Heart right ventricle (tissue), 16 donors: ENCODE measurements around the gene NMNAT3. TPM values are rescaled to one million over a fixed set of nuclear protein-coding genes. Genes with fewer than 3 reads are reported as not detected.

Experiments
- ATAC-seq, 8 donors: fragments of 200-7000 bp; cut with Tn5 transposase; one replicate each; pipeline ENCODE4 v1.9.1; 2020; ENCODE audit warnings: mild to moderate bottlenecking in 8 of 8, moderate library complexity in 8 of 8, moderate number of reproducible peaks in 1 of 8
- DNase-seq, 2 donors: peaks; one replicate each; pipeline ENCODE4 v3.0.0-alpha.2; 2020
- H3K27ac ChIP-seq, 10 donors: fragments of 200-600 bp; sonication (generic) in 2 of 10; one replicate each; pipeline versions ENCODE4 v1.5.0 to v1.8.0; 2020 to 2022; ENCODE audit warnings: mild to moderate bottlenecking in 3 of 10
- H3K27me3 ChIP-seq, 7 donors: fragments of 200-600 bp; one replicate each; pipeline ENCODE4 v1.8.0; 2021 to 2022; ENCODE audit warnings: mild to moderate bottlenecking in 2 of 7
- H3K36me3 ChIP-seq, 9 donors: fragments of 200-600 bp; sonication (generic) in 1 of 9; one replicate each; pipeline versions ENCODE4 v1.5.0 to v1.8.0; 2020 to 2022; ENCODE audit warnings: mild to moderate bottlenecking in 2 of 9
- H3K4me1 ChIP-seq, 9 donors: fragments of 200-600 bp; sonication (generic) in 1 of 9; one replicate each; pipeline versions ENCODE4 v1.5.0 to v1.8.0; 2020 to 2022; ENCODE audit warnings: mild to moderate bottlenecking in 4 of 9
- H3K4me3 ChIP-seq, 10 donors: fragments of 200-600 bp; sonication (generic) in 2 of 10; one replicate each; pipeline versions ENCODE4 v1.5.0 to v1.8.0; 2020 to 2022; ENCODE audit warnings: mild to moderate bottlenecking in 7 of 10, moderate library complexity in 2 of 10
- H3K9me3 ChIP-seq, 11 donors: fragments of 200-600 bp in 10 of 11; sonication (generic) in 2 of 11; one replicate each; pipeline versions ENCODE4 v1.5.0 to v1.8.0; 2013 to 2022; ENCODE audit warnings: mild to moderate bottlenecking in 2 of 11, control low read depth in 1 of 11, moderate library complexity in 1 of 11
- WGBS, 2 donors: extraction: QIAGEN DNeasy Blood & Tissue Kit; methylation state at CpG; one replicate each; pipeline ENCODE4 v1.1.7; 2013; ENCODE audit warnings: inconsistent platforms in 1 of 2; 5-methylcytosine and 5-hydroxymethylcytosine counted together
- intact Hi-C, 10 donors: fragments of 100-400 bp; cut with DNase I; formaldehyde crosslinking; loops; one replicate each; pipeline versions ENCODE4 v1.11.1 to v1.14.2; 2022
- polyA plus RNA-seq, 2 donors: library from polyadenylated mRNA; stranded (reverse); fragments of 200-250 nt; gene quantifications; one replicate each; pipeline ENCODE4 v1.2.3, GENCODE V29; 2013
- total RNA-seq, 10 donors: library from RNA; stranded (reverse); fragmentation: NEBNext Ultra II Directional in 3 of 10; extraction: Animal tissue kit (Norgen Biotek cat#: 25700) in 3 of 10; gene quantifications; one replicate each; pipeline versions ENCODE4 v1.2.1 to v1.2.4, GENCODE V29; 2021 to 2023
- TF ChIP-seq, protein P1 (sequence below), 9 donors: fragments of 200-600 bp; sonication (generic) in 2 of 9; IDR thresholded peaks; one replicate each; pipeline versions ENCODE4 v1.5.0 to v1.8.0; 2021 to 2022; ENCODE audit warnings: antibody characterized with exemption in 9 of 9, mild to moderate bottlenecking in 5 of 9, moderate library complexity in 1 of 9
- donor health status: Arrhythmogenic right ventricular cardiomyopathy.
- donor health status: ischemic (EF 13 %, LVEDD 7.1; RV severe dilation, severe dysfunction).
- donor health status: healthy with polysubstance abuse.
- donor health status: DM: no; HTN: yes; CAD: no.
- donor health status: DM: no; HTN: no; CAD: no.
- donor health status: ischemic (EF 25% LVEDD 6.9; RV normal size, moderate dysfunction).
- donor health status: ischemic (EF 25% LVEDD 5.7; RV mildly dilated, moderate dysfunction).
- donor health status: healthy.
- donor health status: DM: yes; HTN: yes; CAD: no.
- donor health status: Ischemic cardiomyopathy.
- donor health status: ischemic (EF 35%, LVEDD 5.7; RV mildly dilated, moderate dysfunction).
- donor health status: nonischemic (EF 11% LVEDD 7.7; RV severe dilation, severe dysfunction).
- donor health status: DM: yes; HTN: yes; CAD: no.
- donor health status: PGD.
- donor health status: ischemic (EF 29% LVEDD 5.4; RV normal size, mild dysfunction).
- donor health status: nonischemic (EF 23%, LVEDD 6.1; RV moderate dilation, normal function).

The NMNAT3 gene
- total and polyA plus RNA-seq, 12 donors = 6.2 to 15.3 (median 12.7) TPM

DNA sequence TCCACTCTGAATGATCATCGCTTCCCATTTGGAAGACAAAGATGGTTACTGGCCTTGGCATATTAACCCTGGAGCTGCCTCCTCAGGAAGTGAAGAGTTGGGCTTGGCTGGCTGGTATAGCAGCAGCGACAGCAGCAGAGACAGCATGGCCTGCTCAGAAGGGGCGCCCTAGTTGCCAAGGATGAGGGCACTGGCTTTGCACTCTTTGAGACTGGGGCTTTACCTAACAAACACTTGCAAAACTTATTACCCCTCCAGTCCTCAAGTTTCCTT is 69.7 kb downstream of the NMNAT3 start:
- WGBS, 2 donors = 95 to 96% methylated on average over 3 of the region's 3 CpGs
- intact Hi-C loops = no loop called here
- ATAC-seq = no peak

DNA sequence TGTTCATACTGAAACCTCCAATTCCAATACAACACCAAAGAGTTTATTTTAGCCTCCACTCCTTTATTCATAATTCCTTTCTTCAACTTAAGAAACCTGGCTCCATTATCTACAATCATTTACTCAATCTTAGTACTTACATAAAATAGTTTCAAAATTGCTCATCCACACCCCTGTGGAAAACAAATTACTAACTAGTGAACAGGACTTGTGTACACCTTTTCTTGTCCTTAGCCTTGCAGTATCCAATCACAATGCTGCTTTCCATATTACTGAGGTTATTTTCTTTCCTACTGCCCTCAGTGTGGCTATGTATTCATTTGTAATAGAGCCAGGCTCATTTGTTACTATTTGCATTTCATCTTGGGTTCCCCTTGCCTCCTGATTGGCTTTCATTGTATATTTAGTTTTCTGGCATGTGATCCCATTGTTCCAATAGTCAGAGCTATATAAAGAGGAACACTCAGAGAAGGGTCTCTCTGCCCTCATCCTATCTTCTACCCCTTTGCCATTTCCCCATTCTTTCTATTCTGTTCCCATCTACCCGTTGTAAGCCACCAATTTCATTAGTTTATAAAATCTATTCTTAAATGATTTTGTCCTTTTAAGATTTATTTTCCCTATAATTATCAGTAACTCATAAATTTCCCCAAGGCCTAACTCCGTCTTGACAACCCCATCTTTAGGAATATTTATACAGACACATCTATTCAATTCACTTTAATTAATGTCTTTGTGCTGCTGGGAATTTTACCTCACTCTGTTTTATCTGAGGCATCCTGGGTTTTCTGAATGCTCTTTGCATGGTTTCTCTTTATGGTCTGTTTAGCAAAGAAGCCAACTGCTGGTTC is 70.3 kb downstream of the NMNAT3 start:
- intact Hi-C loops = no loop called here
- 90 to 93% methylated on average over 2 of the region's 2 CpGs for WGBS, 2 donors

More for the DNA sequence above, 69.7 kb downstream of the NMNAT3 start:
- Histone ChIP-seq H3K4me1 (no peaks in the 10 kb centered on the region), H3K9me3 (no peaks in the 10 kb centered on the region), H3K36me3 (no peaks in the 10 kb centered on the region), H3K4me3 (no peak overlapping the region), H3K27ac (no peak overlapping the region), H3K27me3 (no peaks in the 10 kb centered on the region)
- TF ChIP-seq, protein P1, sequence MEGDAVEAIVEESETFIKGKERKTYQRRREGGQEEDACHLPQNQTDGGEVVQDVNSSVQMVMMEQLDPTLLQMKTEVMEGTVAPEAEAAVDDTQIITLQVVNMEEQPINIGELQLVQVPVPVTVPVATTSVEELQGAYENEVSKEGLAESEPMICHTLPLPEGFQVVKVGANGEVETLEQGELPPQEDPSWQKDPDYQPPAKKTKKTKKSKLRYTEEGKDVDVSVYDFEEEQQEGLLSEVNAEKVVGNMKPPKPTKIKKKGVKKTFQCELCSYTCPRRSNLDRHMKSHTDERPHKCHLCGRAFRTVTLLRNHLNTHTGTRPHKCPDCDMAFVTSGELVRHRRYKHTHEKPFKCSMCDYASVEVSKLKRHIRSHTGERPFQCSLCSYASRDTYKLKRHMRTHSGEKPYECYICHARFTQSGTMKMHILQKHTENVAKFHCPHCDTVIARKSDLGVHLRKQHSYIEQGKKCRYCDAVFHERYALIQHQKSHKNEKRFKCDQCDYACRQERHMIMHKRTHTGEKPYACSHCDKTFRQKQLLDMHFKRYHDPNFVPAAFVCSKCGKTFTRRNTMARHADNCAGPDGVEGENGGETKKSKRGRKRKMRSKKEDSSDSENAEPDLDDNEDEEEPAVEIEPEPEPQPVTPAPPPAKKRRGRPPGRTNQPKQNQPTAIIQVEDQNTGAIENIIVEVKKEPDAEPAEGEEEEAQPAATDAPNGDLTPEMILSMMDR (IDR thresholded peaks at IDR 0.05) = no peak
- DNase-seq = no peak

DNA sequence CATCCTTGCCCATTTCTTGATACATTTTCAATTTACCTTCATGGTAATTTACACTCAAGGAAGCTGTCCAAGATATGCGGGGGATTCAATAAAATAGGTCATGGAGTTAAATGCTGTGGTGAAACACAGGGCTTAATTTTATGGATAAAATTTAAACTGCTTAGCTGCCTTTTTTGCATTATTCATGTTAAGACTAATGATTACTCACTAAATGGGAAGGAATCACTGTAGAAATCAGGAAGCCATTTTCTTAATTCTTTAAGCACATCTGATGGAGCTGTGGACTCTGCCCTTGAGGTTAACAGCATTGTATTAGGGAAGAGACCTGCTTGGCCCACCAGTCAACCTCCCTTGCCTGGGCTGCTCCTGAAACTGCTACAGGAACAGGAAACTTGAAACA is 75.8 kb downstream of the NMNAT3 start:
- no peak for DNase-seq
- ATAC-seq = no peak
- peaks cover 0 to 20% (median 9%) of the 10 kb centered on the region in 9 donors for H3K4me1 ChIP-seq
- intact Hi-C loops = no loop called here
- H3K27me3 ChIP-seq = no peaks in the 10 kb centered on the region
- H3K9me3 ChIP-seq = no peaks in the 10 kb centered on the region
- H3K27ac ChIP-seq = no peak overlapping the region
- no peak overlapping the region for H3K4me3 ChIP-seq
- WGBS, 2 donors = 97 to 100% methylated on average over 1 of the region's 1 CpG
- no peaks in the 10 kb centered on the region for H3K36me3 ChIP-seq
- TF ChIP-seq, protein P1 (IDR thresholded peaks at IDR 0.05) = no peak

More for the DNA sequence above, 70.3 kb downstream of the NMNAT3 start:
- Histone ChIP-seq H3K4me1 (no peaks in the 10 kb centered on the region), H3K27me3 (no peaks in the 10 kb centered on the region), H3K4me3 (no peak overlapping the region), H3K27ac (no peak overlapping the region), H3K9me3 (no peaks in the 10 kb centered on the region), H3K36me3 (no peaks in the 10 kb centered on the region)
- TF ChIP-seq, protein P1 (IDR thresholded peaks at IDR 0.05) = no peak
- DNase-seq (no peak), ATAC-seq (no peak)

DNA sequence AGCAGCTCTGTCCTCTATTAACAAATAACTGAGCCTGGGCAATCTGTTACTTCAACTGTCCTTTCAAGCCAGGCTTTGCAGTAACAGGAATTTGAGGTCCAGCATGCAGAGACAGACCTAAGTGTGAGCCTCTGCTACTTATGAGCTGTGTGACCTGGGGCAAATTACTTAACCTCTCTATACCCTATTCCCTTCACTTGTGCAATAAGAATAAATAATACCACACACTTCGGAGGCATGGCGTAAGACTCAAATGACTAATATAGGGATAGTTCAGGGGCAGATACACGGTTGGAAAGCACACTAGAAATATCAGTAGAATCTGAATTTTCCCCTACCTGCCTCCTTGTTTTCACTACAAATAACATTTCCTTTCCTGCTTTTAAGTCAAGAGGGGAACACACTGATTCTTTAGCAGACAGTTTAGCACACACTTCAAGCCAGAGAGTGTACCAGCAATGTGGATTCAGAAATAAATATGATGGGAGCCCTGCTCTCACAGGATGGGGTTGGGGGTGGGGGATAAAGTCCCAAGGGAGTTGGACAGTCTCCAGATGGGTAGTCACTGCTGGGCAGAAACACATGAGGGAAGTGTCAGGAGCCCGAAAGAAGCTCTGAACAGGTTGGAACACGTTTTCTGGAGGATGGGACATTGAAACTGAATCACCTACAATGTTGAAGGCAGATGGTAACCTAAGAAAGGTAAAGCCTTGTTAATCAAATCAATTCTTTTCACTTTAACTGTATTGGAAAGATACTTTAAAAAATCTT is 76.4 kb downstream of the NMNAT3 start:
- Histone ChIP-seq H3K4me3 (no peak overlapping the region), H3K36me3 (no peaks in the 10 kb centered on the region), H3K27ac (no peak overlapping the region), H3K9me3 (no peaks in the 10 kb centered on the region), H3K27me3 (no peaks in the 10 kb centered on the region), H3K4me1 (peaks cover 0 to 20% (median 9%) of the 10 kb centered on the region in 9 donors)
- ATAC-seq = no peak
- TF ChIP-seq, protein P1 (IDR thresholded peaks at IDR 0.05) = no peak
- intact Hi-C loops = no loop called here
- WGBS, 2 donors = 76 to 83% methylated on average over 5 of the region's 5 CpGs
- no peak for DNase-seq
